Neural progenitor cell (in vitro differentiated cells): ENCODE results near the gene TPH1. TPM values are rescaled to one million over a fixed set of nuclear protein-coding genes. Genes with fewer than 3 reads are reported as not detected.

ENCODE experiments used
- DNase-seq: peaks from one replicate; pipeline ENCODE4 v3.0.0-alpha.2; 2016; ENCODE audit warnings: low spot score
- H2AFZ ChIP-seq: fragments of 200-600 bp; sonication (generic); replicated peaks from 2 replicates; pipeline ENCODE4 v1.6.1; 2016; ENCODE audit warnings: antibody characterized with exemption
- H3F3A ChIP-seq: fragments of 200-600 bp; sonication (generic); 2 replicates; pipeline ENCODE4 v1.6.1; 2016; ENCODE audit warnings: antibody characterized with exemption, low read depth
- H3K27ac ChIP-seq: fragments of 200-600 bp; sonication (generic); 2 replicates; pipeline ENCODE4 v1.5.1; 2016; ENCODE audit warnings: mild to moderate bottlenecking
- H3K27me3 ChIP-seq: fragments of 200-600 bp; sonication (generic); 2 replicates; pipeline ENCODE4 v1.6.1; 2016; ENCODE audit warnings: mild to moderate bottlenecking, moderate library complexity
- H3K36me3 ChIP-seq: fragments of 200-600 bp; sonication (generic); 2 replicates; pipeline ENCODE4 v1.5.1; 2016
- H3K4me1 ChIP-seq: fragments of 200-600 bp; sonication (generic); 2 replicates; pipeline ENCODE4 v1.6.1; 2016; ENCODE audit warnings: mixed run types
- H3K4me2 ChIP-seq: fragments of 200-600 bp; sonication (generic); 2 replicates; pipeline ENCODE4 v1.6.1; 2016
- H3K4me3 ChIP-seq: fragments of 200-600 bp; sonication (generic); 2 replicates; pipeline ENCODE4 v1.5.1; 2016
- H3K79me2 ChIP-seq: fragments of 200-600 bp; sonication (generic); 2 replicates; pipeline ENCODE4 v1.6.1; 2016; ENCODE audit warnings: low read depth
- H3K9ac ChIP-seq: fragments of 200-600 bp; sonication (generic); 2 replicates; pipeline ENCODE4 v1.6.1; 2016
- H3K9me3 ChIP-seq: fragments of 200-600 bp; sonication (generic); 2 replicates; pipeline ENCODE4 v1.5.1; 2016; ENCODE audit warnings: low read depth
- H4K20me1 ChIP-seq: fragments of 200-600 bp; sonication (generic); 2 replicates; pipeline ENCODE4 v1.6.1; 2016; ENCODE audit warnings: low read depth
- H3K27ac Mint-ChIP-seq: 3 replicates; pipeline ENCODE4 v1.8.0; 2021; ENCODE audit warnings: mixed read lengths
- H3K27me3 Mint-ChIP-seq: 2 replicates; pipeline ENCODE4 v1.8.0; 2022; ENCODE audit warnings: low read depth, mild to moderate bottlenecking, inconsistent platforms, moderate library complexity, mixed read lengths; ENCODE audit not compliant: insufficient read depth
- H3K36me3 Mint-ChIP-seq: 3 replicates; pipeline ENCODE4 v1.8.0; 2021; ENCODE audit warnings: mixed read lengths
- H3K4me1 Mint-ChIP-seq: 3 replicates; pipeline ENCODE4 v1.8.0; 2021; ENCODE audit warnings: mixed read lengths
- H3K4me3 Mint-ChIP-seq: 3 replicates; pipeline ENCODE4 v1.8.0; 2021; ENCODE audit warnings: mild to moderate bottlenecking, moderate library complexity, mixed read lengths
- H3K9me3 Mint-ChIP-seq: 3 replicates; pipeline ENCODE4 v1.8.0; 2020; ENCODE audit warnings: mixed read lengths
- CTCF ChIP-seq: fragments of 200-600 bp; sonication (generic); IDR thresholded peaks from 2 replicates; pipeline ENCODE4 v1.5.1; 2017; ENCODE audit warnings: antibody characterized with exemption, mild to moderate bottlenecking
- EZH2 ChIP-seq: fragments of 200-600 bp; sonication (generic); IDR thresholded peaks from 2 replicates; pipeline ENCODE4 v1.6.1; 2017; ENCODE audit warnings: antibody characterized with exemption, mild to moderate bottlenecking, moderate library complexity
- EZH2phosphoT487 ChIP-seq: fragments of 200-600 bp; sonication (generic); IDR thresholded peaks from 2 replicates; pipeline ENCODE4 v1.6.1; 2017; ENCODE audit warnings: antibody characterized with exemption
- total RNA-seq: library from RNA; depleted of rRNA; stranded (reverse); fragments of >200 nt; gene quantifications from 2 replicates; pipeline ENCODE4 v1.2.3, GENCODE V29; 2015; ENCODE audit warnings: low replicate concordance

TPH1 gene
- total RNA-seq, 1 donor from 2014 or later: 0.24 TPM

DNA sequence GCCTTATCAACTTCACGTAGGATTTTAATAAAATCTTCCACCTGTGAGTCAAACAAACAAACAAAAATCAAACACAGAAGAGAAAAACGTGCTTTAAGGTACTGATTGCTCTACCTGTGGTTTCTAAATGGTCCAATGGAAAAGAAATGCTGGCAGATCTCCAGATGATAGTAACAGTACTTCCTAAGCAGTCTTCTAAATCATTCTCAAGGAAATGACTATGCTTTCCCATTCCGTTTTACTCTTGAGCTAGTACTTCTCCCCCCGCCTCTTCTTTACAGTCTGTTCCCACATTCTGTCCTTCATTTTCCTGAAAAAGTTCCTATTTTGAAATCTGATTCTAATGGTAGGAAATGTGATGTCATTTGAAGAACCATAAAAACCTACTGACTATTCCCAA, 34.4 kb upstream of the TPH1 start:
- Histone ChIP-seq H3K9ac (no peak overlapping the region), H3K4me1 (no peaks in the 10 kb centered on the region), H3K4me2 (no peak overlapping the region), H2AFZ (no peak overlapping the region), H3K79me2 (no peaks in the 10 kb centered on the region), H3K36me3 (peaks cover 21% of the 10 kb centered on the region), H3K27ac (no peak overlapping the region), H4K20me1 (no peaks in the 10 kb centered on the region), H3K4me3 (no peak overlapping the region), H3K27me3 (no peaks in the 10 kb centered on the region), H3F3A (peaks cover 2% of the 10 kb centered on the region), H3K9me3 (no peaks in the 10 kb centered on the region)
- H3K27ac Mint-ChIP-seq: no peak overlapping the region
- DNase-seq: no peak
- H3K27me3 Mint-ChIP-seq: no peaks in the 10 kb centered on the region
- no peaks in the 10 kb centered on the region for H3K9me3 Mint-ChIP-seq
- H3K4me1 Mint-ChIP-seq: no peaks in the 10 kb centered on the region
- H3K4me3 Mint-ChIP-seq: no peak overlapping the region
- peaks cover 19% of the 10 kb centered on the region for H3K36me3 Mint-ChIP-seq
- no peak for TF ChIP-seq EZH2
- TF ChIP-seq EZH2phosphoT487: no peak
- TF ChIP-seq CTCF: no peak

- H2AFZ ChIP-seq: no peak overlapping the region
- Mint-ChIP-seq H3K27me3 (no peaks in the 10 kb centered on the region), H3K27ac (no peak overlapping the region), H3K36me3 (peaks cover 19% of the 10 kb centered on the region), H3K4me3 (no peak overlapping the region), H3K9me3 (no peaks in the 10 kb centered on the region), H3K4me1 (no peaks in the 10 kb centered on the region)
- no peaks in the 10 kb centered on the region for H3K4me1 ChIP-seq
- no peak overlapping the region for H3K9ac ChIP-seq
- no peaks in the 10 kb centered on the region for H3K27me3 ChIP-seq
- no peak overlapping the region for H3K4me3 ChIP-seq
- TF ChIP-seq EZH2 (no peak), EZH2phosphoT487 (no peak), CTCF (no peak)
- no peaks in the 10 kb centered on the region for H3K9me3 ChIP-seq
- H3F3A ChIP-seq: peaks cover 2% of the 10 kb centered on the region
- H3K79me2 ChIP-seq: no peaks in the 10 kb centered on the region
- no peak overlapping the region for H3K4me2 ChIP-seq
- H3K27ac ChIP-seq: no peak overlapping the region
- no peak for DNase-seq
- no peaks in the 10 kb centered on the region for H4K20me1 ChIP-seq
- peaks cover 21% of the 10 kb centered on the region for H3K36me3 ChIP-seq
Observed at GRCh38 chr11:18078909-18079308, 32.8 kb upstream of the TPH1 start.

DNA sequence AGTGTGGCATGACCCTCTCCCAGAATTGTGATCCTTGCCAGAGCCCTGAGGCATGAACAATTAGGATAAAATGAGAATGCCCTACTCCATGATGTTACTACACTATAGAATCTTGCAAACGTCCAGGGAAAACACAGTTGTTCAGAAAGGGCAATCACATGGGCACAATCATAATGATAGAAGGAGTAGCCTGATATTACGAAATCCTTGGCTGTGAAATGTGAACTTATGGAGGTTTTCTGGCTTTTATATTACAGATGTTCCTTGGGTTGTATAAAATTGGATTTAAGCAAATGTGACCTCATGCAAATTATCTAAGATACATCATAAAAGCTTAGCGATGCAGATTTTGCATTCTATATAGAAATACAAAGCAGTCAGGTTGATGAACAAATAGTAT, 29.4 kb upstream of the TPH1 start:
- peaks cover 7% of the 10 kb centered on the region for H3K36me3 ChIP-seq
- DNase-seq: no peak
- H3K4me3 ChIP-seq: no peak overlapping the region
- no peak for TF ChIP-seq EZH2phosphoT487
- TF ChIP-seq CTCF: no peak
- no peak for TF ChIP-seq EZH2
- H3K27me3 Mint-ChIP-seq: no peaks in the 10 kb centered on the region
- no peaks in the 10 kb centered on the region for H3K4me1 ChIP-seq
- no peaks in the 10 kb centered on the region for H4K20me1 ChIP-seq
- H3K4me3 Mint-ChIP-seq: no peak overlapping the region
- H3K27ac Mint-ChIP-seq: no peak overlapping the region
- H3F3A ChIP-seq: no peaks in the 10 kb centered on the region
- no peaks in the 10 kb centered on the region for H3K9me3 ChIP-seq
- no peak overlapping the region for H2AFZ ChIP-seq
- H3K9me3 Mint-ChIP-seq: no peaks in the 10 kb centered on the region
- no peak overlapping the region for H3K27ac ChIP-seq
- H3K9ac ChIP-seq: no peak overlapping the region
- peaks cover 6% of the 10 kb centered on the region for H3K36me3 Mint-ChIP-seq
- no peaks in the 10 kb centered on the region for H3K79me2 ChIP-seq
- no peaks in the 10 kb centered on the region for H3K4me1 Mint-ChIP-seq
- H3K4me2 ChIP-seq: no peak overlapping the region
- no peaks in the 10 kb centered on the region for H3K27me3 ChIP-seq
